GDM1 (cell line): Measurements from ENCODE around the gene SIGLEC11.
A peak's percentile ranks its signal among the peaks of the same experiment; 100 is the strongest.
"Not testable (repeated sequence)": the region's sequence is repeated elsewhere in the genome, so short reads cannot be mapped to it uniquely, and the experiment has no call there.

ENCODE experiments used
- DNase-seq: peaks from one replicate; lab custom pipeline; 2025; lab: John Stamatoyannopoulos, UW

SIGLEC11 gene

DNA sequence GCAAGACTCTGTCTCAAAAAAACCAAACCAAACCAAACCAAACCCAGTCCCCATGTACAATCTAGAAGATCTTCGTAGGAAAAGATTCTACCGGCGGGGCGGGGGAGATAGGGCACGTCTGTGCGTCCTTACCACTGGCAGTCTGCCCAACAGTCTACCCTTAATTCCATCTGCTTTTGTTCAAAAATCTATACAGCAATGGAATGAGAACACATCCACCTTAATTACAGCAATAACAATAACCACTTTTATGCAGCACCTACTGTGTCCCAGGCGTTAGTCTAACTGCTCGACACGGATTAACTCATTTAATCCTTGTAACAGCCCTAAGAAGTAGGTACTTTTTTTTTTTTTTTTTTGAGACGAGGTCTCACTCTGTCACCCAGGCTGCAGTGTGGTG is 34.5 kb downstream of the SIGLEC11 start:
- no peak for DNase-seq

DNA sequence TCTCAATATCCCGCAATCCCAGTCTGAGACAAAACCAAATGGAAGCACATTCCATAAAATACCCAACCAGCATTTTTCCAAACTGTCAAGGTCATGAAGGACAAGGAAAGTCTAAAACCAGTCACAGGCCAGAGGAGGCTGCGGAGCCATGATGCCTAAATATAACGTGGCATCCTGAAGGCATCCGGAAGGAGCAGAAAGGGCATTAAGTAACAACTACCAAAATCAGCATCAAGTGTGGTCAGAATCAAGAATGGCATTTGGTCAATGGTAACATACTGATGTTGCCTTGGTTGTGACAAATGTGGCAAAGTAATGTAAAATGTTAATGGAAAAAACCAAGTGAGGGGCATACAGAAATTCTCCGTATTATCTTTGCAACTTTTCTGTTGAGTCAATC is 35.5 kb downstream of the SIGLEC11 start:
- DNase-seq = no peak

DNA sequence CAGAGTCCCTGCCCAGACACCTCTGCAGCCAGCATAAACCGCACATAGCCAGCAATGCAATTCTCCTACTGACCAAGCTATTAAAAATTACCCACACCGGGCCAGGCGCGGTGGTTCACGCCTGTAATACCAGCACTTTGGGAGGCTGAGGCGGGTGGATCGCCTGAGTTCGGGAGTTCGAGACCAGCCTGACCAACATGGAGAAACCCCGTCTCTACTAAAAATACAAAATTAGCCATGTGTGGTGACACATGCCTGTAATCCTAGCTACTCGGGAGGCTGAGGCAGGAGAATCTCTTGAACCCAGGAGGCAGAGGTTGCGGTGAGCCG is 36.1 kb downstream of the SIGLEC11 start:
- not testable (repeated sequence) for DNase-seq

DNA sequence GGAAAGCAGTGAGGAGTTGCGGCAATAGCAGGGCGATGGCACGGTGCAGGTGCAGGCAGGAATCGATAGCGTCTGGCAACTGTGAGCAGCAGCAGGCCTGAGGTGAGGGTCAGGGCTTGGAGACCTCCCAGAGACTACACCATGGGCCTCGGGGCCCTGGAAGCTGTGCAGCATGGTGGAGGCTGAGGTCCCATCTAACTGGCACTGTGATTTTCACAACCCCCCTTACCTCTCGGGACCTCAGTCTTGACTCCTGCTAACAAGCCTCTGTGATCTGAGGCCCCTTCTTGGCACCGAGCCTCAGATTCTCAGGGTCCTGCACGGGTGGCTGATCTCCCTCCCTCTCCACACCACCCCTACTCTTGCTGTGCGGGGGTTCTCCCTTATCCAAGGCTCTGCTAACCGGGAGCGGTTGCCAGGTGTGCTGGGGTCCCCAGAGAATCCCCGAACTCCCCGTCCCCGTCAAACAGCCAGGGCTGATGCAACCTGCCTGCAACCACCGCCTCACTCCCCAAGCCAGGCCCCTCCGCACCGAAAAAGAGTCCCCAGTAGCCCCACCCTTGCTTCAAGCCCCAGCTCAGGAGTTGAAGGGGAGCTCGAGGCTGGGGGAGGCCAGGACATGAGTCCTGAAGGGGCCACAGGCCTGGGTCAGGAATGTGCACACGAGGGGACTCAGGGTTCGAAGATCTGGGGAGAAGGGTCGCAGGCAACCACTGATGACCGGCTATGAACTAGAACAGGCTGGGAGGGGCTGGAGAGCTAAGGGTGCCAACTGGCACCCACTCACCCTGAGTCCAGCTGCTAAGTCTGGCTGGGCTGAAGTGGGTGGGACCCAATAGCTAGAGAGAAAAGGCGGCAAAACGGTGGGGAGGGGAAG is 36.7 kb downstream of the SIGLEC11 start:
- no peak for DNase-seq

DNA sequence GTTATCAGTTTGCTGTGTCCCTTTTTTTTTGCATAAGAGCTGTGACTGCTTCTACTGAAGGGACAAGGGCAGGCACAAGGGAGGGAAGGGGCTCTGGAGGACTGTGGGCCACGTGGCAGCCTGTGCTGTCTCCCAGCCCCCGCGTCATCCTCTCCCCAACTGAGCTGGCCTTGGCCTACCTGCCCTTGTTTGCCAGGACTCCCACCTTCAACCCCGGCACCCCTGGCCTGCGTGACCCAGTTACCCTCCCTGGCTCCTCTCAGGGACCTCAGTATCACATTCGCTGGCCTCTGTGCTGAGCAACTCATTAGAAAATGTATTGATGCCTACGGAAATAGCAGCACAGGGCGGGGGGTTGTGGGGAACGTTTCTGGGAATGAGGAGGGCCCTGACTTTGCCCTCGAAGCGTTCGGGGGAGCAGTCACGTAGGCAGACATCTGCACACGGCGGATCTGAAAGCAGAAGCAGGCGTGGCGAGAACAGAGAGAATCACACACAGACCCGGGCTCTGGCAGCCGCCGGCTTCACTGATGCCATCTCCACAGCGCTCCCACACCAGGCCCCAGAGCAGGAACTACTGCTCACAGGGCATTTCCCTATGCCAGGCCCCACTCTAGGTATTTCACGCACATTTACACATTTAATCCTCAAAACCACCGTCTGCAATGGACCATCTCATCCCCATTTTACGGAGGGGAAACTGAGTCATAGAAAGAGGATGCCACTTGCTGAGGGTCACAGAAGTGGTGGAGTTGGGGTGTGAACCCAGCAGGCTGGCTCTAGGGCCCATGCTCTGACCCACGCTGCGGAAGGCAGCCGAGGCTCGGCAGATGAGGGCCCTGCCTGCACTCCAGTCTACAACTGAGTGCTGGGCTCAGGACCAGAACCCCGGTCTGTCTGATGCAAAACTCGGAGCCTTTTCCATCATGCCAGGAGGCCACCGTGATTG is 37.6 kb downstream of the SIGLEC11 start:
- DNase-seq = no peak

DNA sequence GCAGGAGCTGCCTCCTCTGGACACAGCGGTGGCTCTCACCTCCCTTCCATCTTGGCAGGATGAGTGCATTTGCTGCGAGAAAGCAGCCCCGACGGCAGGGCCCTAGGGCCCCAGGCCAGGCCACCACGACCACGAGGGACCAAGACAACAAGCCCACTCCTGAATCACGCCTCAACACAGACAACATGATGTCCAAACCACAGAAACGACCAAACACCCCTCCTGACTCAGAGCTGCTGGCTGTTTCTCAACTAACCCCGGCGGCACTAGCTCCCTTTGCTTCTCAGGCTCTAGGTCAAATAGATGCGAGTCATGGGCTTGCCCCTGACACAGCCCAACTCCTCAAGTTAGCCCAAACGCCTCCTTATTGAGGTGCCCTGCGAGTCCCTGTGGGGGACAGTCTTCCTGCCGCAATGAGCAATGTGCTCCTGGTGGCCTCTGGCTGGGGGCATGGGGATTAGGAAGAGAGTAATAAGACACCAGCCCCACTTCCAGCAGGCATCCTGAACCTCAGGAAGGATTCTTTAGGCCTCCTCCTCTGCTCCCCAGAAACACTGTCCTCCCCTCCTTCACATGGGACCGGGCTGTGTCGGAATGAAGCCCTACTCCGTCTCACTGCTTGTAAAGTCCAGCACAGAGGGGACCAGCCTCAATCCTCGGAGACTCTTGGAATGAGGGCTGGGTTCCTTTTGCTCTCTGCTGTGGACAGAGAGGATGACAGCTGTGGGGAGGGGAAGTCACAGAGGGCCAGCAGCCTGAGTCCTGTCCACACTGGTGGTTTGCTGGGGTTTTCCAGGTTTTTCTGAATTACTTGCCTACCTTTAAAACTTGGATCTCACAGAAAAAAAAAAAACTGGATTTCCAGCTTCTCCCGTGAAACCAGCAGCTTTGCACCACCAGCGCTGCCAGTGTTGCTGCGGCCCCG is 38.8 kb downstream of the SIGLEC11 start:
- no peak for DNase-seq

DNA sequence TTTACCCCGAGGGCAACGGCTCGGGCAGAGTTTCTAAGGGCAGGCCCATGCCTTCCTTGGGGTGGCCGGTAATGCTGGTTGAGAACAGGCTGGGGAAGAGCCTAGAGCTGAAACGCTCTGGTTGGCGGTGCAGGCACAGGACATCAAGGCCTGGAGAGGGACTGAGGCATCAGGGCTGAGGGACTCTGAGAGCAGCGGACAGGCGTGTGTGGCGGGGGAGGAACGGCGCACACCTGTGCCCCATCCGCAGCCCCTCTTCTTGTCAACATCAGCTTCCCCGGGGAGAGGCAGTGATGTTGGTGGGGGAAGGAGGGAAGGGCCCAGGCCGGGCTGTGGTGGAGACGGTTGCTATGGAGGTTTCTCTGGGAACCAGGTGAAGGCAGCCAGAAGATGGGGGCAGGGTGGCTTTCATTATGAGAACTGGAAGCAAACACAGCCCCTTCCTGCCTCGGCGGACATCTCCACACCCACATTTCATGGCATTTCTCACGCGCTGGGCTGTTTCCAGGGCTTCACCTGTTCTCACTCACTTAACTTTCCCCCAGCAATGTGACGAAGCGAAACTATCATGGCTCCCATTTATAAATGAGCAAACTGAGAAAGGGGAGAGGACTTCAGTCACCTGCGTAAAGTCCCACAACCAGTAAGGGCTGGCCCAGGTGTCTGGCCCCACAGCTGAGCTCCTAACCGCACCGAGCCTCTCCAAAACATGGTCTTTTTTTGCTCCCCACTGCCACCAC is 40.2 kb downstream of the SIGLEC11 start:
- no peak for DNase-seq

DNA sequence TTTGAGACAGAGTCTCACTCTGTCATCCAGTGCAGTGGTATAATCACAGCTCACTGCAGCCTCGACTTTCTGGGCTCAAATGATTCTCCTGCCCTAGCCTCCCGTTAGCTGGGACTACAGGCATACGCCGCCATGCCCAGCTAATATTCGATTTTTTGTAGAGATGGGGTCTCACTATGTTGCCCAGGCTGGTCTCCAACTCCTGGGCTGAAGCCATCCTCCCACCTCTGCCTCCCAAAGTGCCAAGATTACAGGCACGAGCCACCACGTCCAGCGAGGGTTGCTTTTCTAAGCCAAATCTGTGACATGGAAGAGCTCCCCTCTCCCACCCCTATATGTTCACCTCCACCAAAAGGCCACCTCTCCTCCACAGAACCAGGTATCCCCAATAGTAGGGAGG is 42.9 kb downstream of the SIGLEC11 start:
- DNase-seq = no peak

DNA sequence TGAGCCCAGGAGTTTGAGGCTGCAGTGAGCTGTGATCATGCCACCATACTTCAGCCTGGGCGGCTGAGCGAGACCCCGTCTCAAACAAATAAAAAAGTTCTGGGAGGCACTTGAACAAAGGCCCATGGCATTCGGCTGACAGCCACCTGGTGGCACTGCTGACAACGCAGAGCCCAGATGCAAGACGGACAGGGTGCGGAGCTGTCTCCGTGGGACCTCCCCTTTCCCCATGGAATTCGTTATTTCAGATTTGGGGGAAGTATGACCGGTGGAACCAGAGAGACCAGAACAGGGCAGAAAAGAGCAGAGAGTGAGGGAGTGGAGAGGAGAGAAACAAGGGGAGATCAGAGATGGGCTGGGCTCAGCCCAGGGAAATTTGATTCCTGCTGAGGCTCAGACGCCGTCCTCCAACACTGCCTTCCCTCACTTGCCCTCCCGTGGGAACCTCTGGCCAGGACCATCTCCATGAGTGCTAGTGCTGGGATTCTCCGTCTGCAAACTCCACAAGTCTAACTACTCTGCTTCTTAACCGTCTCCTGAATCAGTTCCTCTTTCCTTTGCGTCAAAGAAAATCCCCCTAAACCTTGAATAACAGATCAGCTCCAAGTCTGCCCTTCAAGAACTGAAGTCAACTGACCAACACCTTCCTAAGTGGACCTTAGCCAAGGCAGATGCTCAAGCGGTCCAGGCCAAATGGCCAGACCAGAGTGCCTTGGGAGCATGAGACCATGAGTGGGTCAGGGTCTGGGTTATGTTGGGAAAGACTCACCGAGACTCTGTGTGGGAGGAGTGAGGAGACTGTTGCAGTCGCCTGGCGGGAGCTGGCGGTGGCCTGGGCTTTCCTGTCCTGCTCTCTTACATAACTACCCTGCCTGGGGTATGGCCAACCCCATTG is 43.9 kb downstream of the SIGLEC11 start:
- no peak for DNase-seq

DNA sequence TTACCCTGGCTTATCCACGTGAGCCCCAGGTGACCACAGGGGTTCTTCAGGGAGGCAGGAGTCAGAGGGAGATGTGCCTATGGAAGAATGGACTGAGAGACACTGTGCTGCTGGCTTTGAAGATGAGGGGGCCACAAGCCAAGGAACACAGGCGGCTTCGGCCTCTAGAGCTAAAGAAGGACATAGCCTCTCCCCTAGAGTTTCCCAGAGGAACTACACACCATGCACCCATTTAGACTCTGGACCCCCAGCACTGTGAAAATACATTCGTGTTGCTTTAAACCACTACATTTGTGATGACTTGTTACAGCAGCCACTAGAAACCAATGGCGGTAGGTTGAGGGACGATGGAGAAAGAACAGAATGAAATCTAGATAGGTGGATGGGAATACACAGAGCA is 45.7 kb downstream of the SIGLEC11 start:
- no peak for DNase-seq

DNA sequence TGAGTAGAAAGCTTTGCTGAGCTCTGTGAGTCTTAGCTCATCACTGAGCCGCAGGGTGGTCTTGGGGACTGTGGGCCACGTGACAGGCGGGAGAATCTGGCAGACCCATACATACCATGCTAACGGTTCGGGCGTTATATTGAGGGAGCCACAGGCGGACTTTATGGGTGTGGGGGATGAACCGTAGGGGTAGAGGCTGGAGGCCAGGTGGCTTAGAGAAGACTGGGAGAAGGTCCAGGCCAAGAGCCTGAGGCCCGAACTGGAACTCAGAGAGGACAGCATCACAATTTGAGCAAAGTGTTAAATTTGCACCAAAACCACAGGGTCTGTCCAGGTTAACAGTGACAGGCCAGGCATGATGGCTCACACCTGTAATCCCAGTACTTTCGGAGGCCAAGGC is 47.3 kb downstream of the SIGLEC11 start:
- no peak for DNase-seq

DNA sequence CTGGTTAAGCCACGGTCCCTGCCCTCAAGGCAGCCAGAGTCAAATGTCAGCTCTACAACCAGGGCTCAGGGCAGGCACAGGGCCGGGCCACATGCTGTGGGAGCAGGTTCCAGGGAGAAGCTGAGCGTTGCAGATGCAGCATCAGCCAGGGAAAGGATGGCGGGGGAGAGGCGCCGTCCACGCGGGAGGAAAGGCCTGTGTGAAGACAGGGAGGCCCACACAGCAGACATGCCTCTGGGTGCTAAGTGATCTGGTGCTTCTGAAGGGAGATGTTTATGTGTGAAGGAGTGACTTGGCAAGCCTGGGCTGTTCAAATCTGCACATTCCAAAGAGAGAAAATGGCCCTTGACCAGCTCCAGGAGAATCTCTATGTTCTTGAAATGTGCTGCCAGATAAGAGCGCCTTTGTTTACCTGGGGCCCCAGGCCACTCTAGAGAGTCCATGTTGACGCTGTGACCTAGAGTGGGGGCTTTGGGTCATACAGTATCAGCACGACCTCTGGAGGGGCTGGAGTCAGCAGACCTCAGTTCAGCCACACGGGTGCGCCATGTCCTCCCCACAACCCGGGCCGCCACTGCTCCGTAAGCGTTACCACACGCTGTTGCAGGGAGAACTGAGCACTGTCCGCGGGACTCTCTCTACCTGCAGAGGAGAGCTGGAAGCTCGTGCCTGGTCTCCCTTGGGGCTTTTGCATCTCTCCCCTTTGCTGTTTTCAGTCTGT is 47.8 kb downstream of the SIGLEC11 start:
- no peak for DNase-seq

DNA sequence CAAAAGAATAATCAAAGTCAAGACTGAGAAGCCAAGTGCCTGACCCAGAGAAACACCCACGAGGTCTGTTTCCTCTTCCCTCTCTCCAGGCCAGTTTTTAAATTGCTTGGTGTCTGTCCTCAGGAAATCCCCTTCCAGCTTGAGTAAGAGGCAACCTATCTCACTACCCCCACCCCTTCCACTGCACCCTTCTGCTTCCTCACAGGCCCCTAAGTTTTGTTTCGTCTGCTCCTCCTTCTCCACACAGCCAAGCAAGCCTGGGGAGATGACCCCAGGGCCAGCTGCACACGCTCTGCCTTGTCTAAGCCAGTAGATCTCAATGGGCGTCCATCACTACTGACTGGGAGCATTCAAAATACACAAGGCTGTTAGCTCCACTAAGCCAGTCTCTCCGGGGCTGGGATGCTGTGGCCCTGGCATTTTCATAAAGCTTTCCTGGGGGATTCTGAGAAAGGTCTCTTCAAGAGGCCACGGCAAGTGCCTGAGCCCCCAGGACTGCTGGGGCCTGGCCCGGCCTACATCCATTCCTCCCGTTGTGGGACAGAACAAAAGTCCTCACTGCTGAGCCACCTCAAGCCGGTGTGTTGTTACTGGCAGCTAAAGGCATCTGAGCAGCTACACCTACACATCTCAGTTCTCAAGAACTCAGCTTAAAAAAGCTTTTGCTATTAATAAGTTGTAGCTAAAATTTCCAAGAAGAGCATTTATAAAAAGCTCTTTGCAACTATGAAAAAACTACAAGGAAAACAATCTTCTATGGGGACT is 49.4 kb downstream of the SIGLEC11 start:
- peak; percentile 16 for DNase-seq

DNA sequence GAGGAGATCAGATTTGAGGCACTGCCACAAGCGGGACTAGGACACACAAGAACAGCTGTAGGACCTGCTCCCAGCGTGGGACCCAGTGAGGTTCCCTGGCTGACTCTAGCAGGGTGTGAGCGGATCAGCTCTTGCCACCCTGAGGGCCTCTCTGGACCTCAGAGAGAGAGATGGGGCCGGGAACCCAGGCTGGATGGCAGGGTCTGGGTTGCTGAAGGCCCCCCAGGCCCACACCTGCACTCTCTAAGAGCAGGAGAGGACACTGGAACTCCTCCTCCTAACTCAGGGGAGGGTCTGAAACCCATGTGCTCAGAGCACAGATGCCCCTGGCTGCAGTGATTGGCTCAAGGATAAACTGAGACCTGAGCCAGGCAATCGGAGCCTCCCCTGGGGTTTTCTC is 50.8 kb downstream of the SIGLEC11 start:
- no peak for DNase-seq

DNA sequence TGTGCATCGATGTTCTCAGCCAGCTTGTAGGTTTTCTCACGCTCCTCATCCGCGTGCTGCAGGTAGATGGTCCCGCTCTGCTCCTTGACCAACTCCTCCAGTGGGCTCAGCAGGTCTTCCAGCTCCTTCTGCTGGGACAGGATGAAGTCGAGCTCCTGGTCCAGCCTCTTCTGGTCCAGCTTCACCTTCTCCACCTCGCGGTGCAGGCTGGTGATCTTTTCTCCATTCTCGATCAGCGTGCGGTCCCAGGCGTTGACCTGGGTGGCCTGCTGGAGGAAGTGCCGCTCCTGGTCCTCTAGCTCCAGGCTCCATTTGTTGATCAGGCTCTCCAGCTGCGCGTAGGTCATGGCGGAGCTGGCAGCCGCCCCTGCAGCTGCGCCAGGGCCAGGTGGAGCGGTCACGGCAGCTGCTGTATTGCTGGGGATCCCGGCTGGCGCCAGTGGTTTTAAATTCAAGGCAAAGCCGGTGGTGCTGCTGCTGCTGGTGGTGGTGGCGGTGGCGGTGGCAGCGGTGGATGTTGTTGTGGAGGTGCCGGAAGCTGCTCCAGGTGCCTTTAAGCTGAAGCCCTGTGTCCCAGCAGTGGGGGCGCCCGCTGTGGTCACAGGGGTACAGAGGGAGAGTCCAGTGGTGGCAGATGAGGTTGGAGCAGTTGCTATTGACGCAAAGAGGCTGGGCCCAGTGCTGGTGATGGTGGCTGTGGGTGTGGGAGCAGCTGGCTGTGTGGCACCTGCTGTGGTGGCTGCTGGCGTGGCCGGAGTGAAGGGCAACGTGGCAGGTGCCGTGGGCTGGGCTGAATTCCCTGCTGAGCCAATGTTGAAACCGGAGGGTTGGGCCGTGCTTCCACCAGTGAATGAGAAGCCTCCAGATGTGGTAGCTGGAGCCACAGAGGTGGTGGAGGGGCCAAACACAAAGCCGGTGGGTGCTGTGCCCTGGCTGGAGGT is 52.2 kb downstream of the SIGLEC11 start:
- no peak for DNase-seq

DNA sequence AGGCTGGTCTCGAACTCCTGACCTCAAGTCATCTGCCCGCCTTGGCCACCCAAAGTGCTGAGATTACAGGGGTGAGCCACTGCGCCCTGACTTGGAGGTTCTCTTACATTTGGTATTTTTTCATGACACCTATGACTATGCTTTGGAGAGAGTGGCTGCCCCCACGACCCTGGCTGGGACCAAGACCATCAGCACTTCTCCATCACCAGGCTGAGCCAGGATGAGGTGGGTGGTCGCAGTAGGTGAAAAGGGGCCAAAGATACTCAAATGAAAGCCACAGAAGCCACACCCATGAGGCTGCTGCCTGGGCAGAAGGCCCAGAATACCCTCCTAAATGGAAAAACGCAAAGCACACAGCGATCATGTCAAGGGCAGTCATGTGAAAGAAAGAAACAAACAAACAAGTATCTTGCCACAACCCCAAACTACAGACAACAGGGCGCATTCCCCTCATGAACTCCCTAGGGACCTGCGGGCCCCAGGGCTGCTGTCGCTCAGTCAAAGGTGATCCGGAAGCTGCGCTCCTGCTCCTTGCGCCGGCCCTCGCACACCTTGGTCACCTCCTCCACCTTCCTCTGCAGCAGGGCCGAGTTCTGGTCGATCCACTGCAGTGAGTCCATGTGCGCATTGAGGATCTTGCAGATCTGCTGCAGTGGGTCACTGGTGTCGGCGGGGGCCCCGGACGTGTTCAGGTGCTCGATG is 53.1 kb downstream of the SIGLEC11 start:
- DNase-seq = no peak
